Measurements from ENCODE around the gene KIF16B. TPM values are rescaled to one million over a fixed set of nuclear protein-coding genes. Genes with fewer than 3 reads are reported as not detected.

The KIF16B gene
- total and polyA plus RNA-seq, 2 experiments from 2014 or later = 6.5 to 11.1 TPM

DNA sequence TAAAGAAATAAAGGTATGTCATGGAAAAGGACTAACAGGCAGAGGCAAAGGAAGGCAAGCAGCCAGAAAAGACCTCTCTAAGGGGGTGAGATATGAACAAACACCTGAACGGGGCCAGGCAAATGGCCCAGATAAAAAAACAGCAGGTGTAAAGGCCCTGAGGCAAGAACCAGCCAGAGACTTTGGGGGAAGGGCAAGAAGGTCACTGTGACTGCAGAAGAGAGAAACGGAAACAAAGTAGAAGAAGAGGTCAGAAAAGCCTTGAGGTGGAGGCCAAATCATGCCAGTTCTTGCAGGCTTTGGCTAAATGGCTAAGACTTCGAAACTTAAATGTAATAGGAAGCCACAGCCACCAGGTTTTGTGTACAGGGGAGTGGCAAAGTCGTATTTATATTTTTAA is 30.8 kb downstream of the KIF16B start:
- Histone ChIP-seq H3K4me1 (ENCODE audit: insufficient read depth) (no peaks in the 10 kb centered on the region), H3K36me3 (ENCODE audit: insufficient read depth) (no peaks in the 10 kb centered on the region), H3K27ac (ENCODE audit: low read depth) (no peak overlapping the region), H3K79me2 (replicated peaks; ENCODE audit: insufficient read depth) (0 out of 2 replicates have a peak, but pooled peaks cover 6% of the 10 kb centered on the region), H3K4me2 (no peak overlapping the region), H3K9me2 (ENCODE audit: insufficient read depth) (0 out of 2 replicates have a peak, but pooled peaks cover 4% of the 10 kb centered on the region), H3K4me3 (no peak overlapping the region), H3K27me3 (ENCODE audit: insufficient read depth) (no peaks in the 10 kb centered on the region), H4K20me1 (replicated peaks; ENCODE audit: insufficient read depth) (no peaks in the 10 kb centered on the region), H3F3A (replicated peaks; ENCODE audit: low read depth) (no peaks in the 10 kb centered on the region), H2AFZ (no peak overlapping the region)
- H3K9me3 Mint-ChIP-seq = no peaks in the 10 kb centered on the region
- peaks cover 14% of the 10 kb centered on the region for H3K4me1 Mint-ChIP-seq
- no peak for ATAC-seq
- peaks cover 2% of the 10 kb centered on the region for H3K27me3 Mint-ChIP-seq (ENCODE audit: insufficient read depth, low read depth, poor library complexity)
- no peak for DNase-seq (ENCODE audit: low spot score)
- TF ChIP-seq, protein P1, sequence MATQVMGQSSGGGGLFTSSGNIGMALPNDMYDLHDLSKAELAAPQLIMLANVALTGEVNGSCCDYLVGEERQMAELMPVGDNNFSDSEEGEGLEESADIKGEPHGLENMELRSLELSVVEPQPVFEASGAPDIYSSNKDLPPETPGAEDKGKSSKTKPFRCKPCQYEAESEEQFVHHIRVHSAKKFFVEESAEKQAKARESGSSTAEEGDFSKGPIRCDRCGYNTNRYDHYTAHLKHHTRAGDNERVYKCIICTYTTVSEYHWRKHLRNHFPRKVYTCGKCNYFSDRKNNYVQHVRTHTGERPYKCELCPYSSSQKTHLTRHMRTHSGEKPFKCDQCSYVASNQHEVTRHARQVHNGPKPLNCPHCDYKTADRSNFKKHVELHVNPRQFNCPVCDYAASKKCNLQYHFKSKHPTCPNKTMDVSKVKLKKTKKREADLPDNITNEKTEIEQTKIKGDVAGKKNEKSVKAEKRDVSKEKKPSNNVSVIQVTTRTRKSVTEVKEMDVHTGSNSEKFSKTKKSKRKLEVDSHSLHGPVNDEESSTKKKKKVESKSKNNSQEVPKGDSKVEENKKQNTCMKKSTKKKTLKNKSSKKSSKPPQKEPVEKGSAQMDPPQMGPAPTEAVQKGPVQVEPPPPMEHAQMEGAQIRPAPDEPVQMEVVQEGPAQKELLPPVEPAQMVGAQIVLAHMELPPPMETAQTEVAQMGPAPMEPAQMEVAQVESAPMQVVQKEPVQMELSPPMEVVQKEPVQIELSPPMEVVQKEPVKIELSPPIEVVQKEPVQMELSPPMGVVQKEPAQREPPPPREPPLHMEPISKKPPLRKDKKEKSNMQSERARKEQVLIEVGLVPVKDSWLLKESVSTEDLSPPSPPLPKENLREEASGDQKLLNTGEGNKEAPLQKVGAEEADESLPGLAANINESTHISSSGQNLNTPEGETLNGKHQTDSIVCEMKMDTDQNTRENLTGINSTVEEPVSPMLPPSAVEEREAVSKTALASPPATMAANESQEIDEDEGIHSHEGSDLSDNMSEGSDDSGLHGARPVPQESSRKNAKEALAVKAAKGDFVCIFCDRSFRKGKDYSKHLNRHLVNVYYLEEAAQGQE (IDR thresholded peaks at IDR 0.05; ENCODE audit: unreplicated experiment) = no peak
- TF ChIP-seq, protein P2, sequence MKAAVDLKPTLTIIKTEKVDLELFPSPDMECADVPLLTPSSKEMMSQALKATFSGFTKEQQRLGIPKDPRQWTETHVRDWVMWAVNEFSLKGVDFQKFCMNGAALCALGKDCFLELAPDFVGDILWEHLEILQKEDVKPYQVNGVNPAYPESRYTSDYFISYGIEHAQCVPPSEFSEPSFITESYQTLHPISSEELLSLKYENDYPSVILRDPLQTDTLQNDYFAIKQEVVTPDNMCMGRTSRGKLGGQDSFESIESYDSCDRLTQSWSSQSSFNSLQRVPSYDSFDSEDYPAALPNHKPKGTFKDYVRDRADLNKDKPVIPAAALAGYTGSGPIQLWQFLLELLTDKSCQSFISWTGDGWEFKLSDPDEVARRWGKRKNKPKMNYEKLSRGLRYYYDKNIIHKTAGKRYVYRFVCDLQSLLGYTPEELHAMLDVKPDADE (IDR thresholded peaks at IDR 0.05) = no peak
- no peak for TF ChIP-seq STAT1 (IDR thresholded peaks at IDR 0.05; ENCODE audit: unreplicated experiment)
- TF ChIP-seq EZH2 (IDR thresholded peaks at IDR 0.05; ENCODE audit: low read depth, unreplicated experiment) = no peak
- TF ChIP-seq, protein P3, sequence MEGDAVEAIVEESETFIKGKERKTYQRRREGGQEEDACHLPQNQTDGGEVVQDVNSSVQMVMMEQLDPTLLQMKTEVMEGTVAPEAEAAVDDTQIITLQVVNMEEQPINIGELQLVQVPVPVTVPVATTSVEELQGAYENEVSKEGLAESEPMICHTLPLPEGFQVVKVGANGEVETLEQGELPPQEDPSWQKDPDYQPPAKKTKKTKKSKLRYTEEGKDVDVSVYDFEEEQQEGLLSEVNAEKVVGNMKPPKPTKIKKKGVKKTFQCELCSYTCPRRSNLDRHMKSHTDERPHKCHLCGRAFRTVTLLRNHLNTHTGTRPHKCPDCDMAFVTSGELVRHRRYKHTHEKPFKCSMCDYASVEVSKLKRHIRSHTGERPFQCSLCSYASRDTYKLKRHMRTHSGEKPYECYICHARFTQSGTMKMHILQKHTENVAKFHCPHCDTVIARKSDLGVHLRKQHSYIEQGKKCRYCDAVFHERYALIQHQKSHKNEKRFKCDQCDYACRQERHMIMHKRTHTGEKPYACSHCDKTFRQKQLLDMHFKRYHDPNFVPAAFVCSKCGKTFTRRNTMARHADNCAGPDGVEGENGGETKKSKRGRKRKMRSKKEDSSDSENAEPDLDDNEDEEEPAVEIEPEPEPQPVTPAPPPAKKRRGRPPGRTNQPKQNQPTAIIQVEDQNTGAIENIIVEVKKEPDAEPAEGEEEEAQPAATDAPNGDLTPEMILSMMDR (conservative IDR thresholded peaks at IDR 0.05; ENCODE audit: low read depth in 2 of 2) = no peak
- TF ChIP-seq POLR2AphosphoS5 (IDR thresholded peaks at IDR 0.05; ENCODE audit: low read depth) = no peak
- TF ChIP-seq, protein P4, sequence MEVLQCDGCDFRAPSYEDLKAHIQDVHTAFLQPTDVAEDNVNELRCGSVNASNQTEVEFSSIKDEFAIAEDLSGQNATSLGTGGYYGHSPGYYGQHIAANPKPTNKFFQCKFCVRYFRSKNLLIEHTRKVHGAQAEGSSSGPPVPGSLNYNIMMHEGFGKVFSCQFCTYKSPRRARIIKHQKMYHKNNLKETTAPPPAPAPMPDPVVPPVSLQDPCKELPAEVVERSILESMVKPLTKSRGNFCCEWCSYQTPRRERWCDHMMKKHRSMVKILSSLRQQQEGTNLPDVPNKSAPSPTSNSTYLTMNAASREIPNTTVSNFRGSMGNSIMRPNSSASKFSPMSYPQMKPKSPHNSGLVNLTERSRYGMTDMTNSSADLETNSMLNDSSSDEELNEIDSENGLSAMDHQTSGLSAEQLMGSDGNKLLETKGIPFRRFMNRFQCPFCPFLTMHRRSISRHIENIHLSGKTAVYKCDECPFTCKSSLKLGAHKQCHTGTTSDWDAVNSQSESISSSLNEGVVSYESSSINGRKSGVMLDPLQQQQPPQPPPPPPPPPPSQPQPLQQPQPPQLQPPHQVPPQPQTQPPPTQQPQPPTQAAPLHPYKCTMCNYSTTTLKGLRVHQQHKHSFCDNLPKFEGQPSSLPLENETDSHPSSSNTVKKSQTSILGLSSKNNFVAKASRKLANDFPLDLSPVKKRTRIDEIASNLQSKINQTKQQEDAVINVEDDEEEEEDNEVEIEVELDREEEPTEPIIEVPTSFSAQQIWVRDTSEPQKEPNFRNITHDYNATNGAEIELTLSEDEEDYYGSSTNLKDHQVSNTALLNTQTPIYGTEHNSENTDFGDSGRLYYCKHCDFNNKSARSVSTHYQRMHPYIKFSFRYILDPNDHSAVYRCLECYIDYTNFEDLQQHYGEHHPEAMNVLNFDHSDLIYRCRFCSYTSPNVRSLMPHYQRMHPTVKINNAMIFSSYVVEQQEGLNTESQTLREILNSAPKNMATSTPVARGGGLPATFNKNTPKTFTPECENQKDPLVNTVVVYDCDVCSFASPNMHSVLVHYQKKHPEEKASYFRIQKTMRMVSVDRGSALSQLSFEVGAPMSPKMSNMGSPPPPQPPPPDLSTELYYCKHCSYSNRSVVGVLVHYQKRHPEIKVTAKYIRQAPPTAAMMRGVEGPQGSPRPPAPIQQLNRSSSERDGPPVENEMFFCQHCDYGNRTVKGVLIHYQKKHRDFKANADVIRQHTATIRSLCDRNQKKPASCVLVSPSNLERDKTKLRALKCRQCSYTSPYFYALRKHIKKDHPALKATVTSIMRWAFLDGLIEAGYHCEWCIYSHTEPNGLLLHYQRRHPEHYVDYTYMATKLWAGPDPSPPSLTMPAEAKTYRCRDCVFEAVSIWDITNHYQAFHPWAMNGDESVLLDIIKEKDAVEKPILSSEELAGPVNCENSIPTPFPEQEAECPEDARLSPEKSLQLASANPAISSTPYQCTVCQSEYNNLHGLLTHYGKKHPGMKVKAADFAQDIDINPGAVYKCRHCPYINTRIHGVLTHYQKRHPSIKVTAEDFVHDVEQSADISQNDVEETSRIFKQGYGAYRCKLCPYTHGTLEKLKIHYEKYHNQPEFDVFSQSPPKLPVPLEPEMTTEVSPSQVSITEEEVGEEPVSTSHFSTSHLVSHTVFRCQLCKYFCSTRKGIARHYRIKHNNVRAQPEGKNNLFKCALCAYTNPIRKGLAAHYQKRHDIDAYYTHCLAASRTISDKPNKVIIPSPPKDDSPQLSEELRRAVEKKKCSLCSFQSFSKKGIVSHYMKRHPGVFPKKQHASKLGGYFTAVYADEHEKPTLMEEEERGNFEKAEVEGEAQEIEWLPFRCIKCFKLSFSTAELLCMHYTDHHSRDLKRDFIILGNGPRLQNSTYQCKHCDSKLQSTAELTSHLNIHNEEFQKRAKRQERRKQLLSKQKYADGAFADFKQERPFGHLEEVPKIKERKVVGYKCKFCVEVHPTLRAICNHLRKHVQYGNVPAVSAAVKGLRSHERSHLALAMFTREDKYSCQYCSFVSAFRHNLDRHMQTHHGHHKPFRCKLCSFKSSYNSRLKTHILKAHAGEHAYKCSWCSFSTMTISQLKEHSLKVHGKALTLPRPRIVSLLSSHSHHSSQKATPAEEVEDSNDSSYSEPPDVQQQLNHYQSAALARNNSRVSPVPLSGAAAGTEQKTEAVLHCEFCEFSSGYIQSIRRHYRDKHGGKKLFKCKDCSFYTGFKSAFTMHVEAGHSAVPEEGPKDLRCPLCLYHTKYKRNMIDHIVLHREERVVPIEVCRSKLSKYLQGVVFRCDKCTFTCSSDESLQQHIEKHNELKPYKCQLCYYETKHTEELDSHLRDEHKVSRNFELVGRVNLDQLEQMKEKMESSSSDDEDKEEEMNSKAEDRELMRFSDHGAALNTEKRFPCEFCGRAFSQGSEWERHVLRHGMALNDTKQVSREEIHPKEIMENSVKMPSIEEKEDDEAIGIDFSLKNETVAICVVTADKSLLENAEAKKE (CRISPR knock-in tag; IDR thresholded peaks at IDR 0.05) = no peak
- TF ChIP-seq ZNF331 (CRISPR knock-in tag; IDR thresholded peaks at IDR 0.05; ENCODE audit: low read depth) = no peak
- no peak for TF ChIP-seq NANOG (IDR thresholded peaks at IDR 0.05; ENCODE audit: borderline replicate concordance)
- TF ChIP-seq JUNB (IDR thresholded peaks at IDR 0.05; ENCODE audit: unreplicated experiment) = no peak
- no peak for TF ChIP-seq CREB1 (CRISPR knock-in tag; IDR thresholded peaks at IDR 0.05; ENCODE audit: low read depth)
- no peak for TF ChIP-seq EZH2phosphoT487 (IDR thresholded peaks at IDR 0.05; ENCODE audit: unreplicated experiment)
- no peak for TF ChIP-seq ZNF114 (CRISPR knock-in tag; IDR thresholded peaks at IDR 0.05)
- H3K36me3 Mint-ChIP-seq (ENCODE audit: low read depth) = peaks cover 2% of the 10 kb centered on the region; the same call in 1 of the 3 replicates
- no peak overlapping the region for H3K27ac Mint-ChIP-seq
- H3K4me3 Mint-ChIP-seq = no peak overlapping the region

All from GM23338 (cell line).